Gastrocnemius medialis (tissue), 4 donors: ENCODE data around the gene MYH10. TPM values are rescaled to one million over a fixed set of nuclear protein-coding genes. Genes with fewer than 3 reads are reported as not detected.

ENCODE experiments used
- ATAC-seq, 2 donors: fragments of 150-250 bp; one replicate each; pipeline ENCODE4 v1.9.1; 2016
- DNase-seq, 2 donors: peaks; one replicate each; pipeline ENCODE4 v3.0.0-alpha.2; 2019
- H3K27ac ChIP-seq, 4 donors: fragments of 200-600 bp; sonication (generic); 1 replicate in 1 of 4; 2 replicates in 3 of 4; pipeline ENCODE4 v1.5.1; 2016 to 2018; ENCODE audit warnings: mild to moderate bottlenecking in 2 of 4, moderate library complexity in 1 of 4
- H3K27me3 ChIP-seq, 3 donors: fragments of 200-600 bp; sonication (generic) in 2 of 3; 1 replicate in 1 of 3; 2 replicates in 2 of 3; pipeline versions ENCODE4 v1.5.1 to v1.6.0; 2016 to 2019; ENCODE audit warnings: mild to moderate bottlenecking in 1 of 3, moderate library complexity in 1 of 3
- H3K36me3 ChIP-seq, 2 donors: fragments of 200-600 bp; sonication (generic) in 1 of 2; one replicate each; pipeline ENCODE4 v1.5.1; 2017 to 2018
- H3K4me1 ChIP-seq, 2 donors: fragments of 200-600 bp; sonication (generic) in 1 of 2; one replicate each; pipeline ENCODE4 v1.5.1; 2016 to 2017; ENCODE audit warnings: mild to moderate bottlenecking in 2 of 2
- H3K4me3 ChIP-seq, 4 donors: fragments of 200-600 bp; sonication (generic) in 3 of 4; 1 replicate in 1 of 4; 2 replicates in 3 of 4; pipeline ENCODE4 v1.5.1; 2016 to 2019; ENCODE audit warnings: mild to moderate bottlenecking in 2 of 4
- H3K9me3 ChIP-seq, 3 donors: fragments of 200-600 bp; sonication (generic) in 2 of 3; 1 replicate in 1 of 3; 2 replicates in 2 of 3; pipeline ENCODE4 v1.5.1; 2016 to 2019
- CTCF ChIP-seq, 5 experiments: fragments of 450-650 bp in 3 of 5; fragments of 200-600 bp in 2 of 5; sonication (generic) in 2 of 5; IDR thresholded peaks in 4 of 5; conservative IDR thresholded peaks in 1 of 5; 1 replicate in 4 of 5; 2 replicates in 1 of 5; pipeline ENCODE4 v1.5.1; 2016 to 2019; ENCODE audit warnings: antibody characterized with exemption in 5 of 5, mild to moderate bottlenecking in 3 of 5, moderate library complexity in 3 of 5
- POLR2A ChIP-seq, 2 donors: fragments of 450-650 bp; IDR thresholded peaks; one replicate each; pipeline ENCODE4 v1.6.1; 2017; ENCODE audit warnings: antibody characterized with exemption in 2 of 2, mild to moderate bottlenecking in 2 of 2, moderate library complexity in 2 of 2
- in situ Hi-C, 4 donors: fragments of 200-750 bp; cut with MboI; loops; one replicate each; pipeline versions ENCODE4 v1.15.0 to v1.8.0; 2017; ENCODE audit warnings: low sequenced_read_pairs in 4 of 4
- intact Hi-C: fragments of 100-400 bp; cut with DNase I; formaldehyde crosslinking; loops from one replicate; pipeline ENCODE4 v1.15.1; 2023; ENCODE audit warnings: low total_unique reads
- total RNA-seq, 4 donors: library from RNA; depleted of rRNA; stranded (reverse); fragments of >200 nt; gene quantifications; one replicate each; pipeline versions ENCODE4 v1.1.0 to v1.2.3, GENCODE V29; 2016

MYH10 gene
- total RNA-seq, 4 donors from 2014 or later = 2.5 to 10.6 (median 4.1) TPM

GRCh38 chr17:8472663-8473062, 157.9 kb downstream of the MYH10 start:
- no peak for ATAC-seq
- no peak overlapping the region for H3K27ac ChIP-seq

DNA sequence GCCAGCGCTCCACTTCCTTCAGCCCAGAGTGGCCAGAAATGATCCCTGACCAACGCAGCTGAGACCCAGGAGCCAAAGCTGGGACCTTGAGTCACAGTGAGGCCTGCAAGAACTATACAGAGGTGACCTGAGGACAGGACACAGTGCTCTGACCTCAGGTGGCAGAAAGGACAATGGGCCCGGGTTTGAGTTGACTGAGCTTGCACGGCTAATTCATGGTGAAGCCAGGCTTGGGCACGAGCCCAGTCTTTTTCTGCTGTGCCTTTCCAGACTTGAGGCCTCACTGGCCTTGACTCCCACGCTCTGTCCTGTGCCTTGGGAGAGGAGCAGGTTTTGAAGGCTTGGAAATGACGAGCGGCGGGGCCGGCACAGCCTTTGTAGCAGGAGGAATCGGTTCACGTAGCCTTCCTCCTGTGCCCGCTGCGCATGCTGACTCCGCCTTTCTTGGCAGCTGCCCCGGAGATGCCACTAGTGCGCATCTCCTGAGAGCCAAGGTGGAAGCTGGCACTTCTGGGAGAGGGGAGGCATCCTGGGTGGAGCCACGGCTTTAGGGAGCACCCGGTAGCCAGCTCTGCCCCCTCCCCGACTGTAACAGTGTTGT, 160.0 kb downstream of the MYH10 start:
- in situ Hi-C loops (no loop called here), intact Hi-C loops (no loop called here)
- ATAC-seq (peak; percentile 22 to 55), DNase-seq (peak in 1 of 2 donors; percentile 57)
- H3K4me1 ChIP-seq = peaks cover 21 to 30% of the 10 kb centered on the region in 2 donors
- peak overlapping the region in 1 of 4 donors; percentile 7 for H3K4me3 ChIP-seq
- no peaks in the 10 kb centered on the region for H3K9me3 ChIP-seq
- peaks cover 0 to 35% of the 10 kb centered on the region in 2 donors for H3K36me3 ChIP-seq
- TF ChIP-seq POLR2A (IDR thresholded peaks at IDR 0.05) (no peak), CTCF (IDR thresholded peaks at IDR 0.05 in 4 of 5, conservative IDR thresholded peaks at IDR 0.05 in 1 of 5) (no peak)
- H3K27ac ChIP-seq = peak overlapping the region; percentile 0 to 59 (median 31)
- H3K27me3 ChIP-seq = no peaks in the 10 kb centered on the region

More at GRCh38 chr17:8472663-8473062, 157.9 kb downstream of the MYH10 start:
- H3K4me3 ChIP-seq = no peak overlapping the region
- in situ Hi-C loops (no loop called here), intact Hi-C loops (no loop called here)
- TF ChIP-seq CTCF (IDR thresholded peaks at IDR 0.05 in 4 of 5, conservative IDR thresholded peaks at IDR 0.05 in 1 of 5) = no peak
- TF ChIP-seq POLR2A (IDR thresholded peaks at IDR 0.05) = no peak
- H3K4me1 ChIP-seq = peaks cover 19 to 24% of the 10 kb centered on the region in 2 donors
- H3K27me3 ChIP-seq = no peaks in the 10 kb centered on the region
- H3K9me3 ChIP-seq = no peaks in the 10 kb centered on the region
- H3K36me3 ChIP-seq = peaks cover 0 to 31% of the 10 kb centered on the region in 2 donors
- no peak for DNase-seq

GRCh38 chr17:8469964-8470363, 160.6 kb downstream of the MYH10 start:
- Histone ChIP-seq H3K27me3 (no peaks in the 10 kb centered on the region), H3K4me1 (peaks cover 26 to 31% of the 10 kb centered on the region in 2 donors), H3K36me3 (peaks cover 0 to 30% of the 10 kb centered on the region in 2 donors), H3K9me3 (no peaks in the 10 kb centered on the region), H3K27ac (peak overlapping the region; percentile 0 to 59 (median 31)), H3K4me3 (no peak overlapping the region)
- no peak for TF ChIP-seq CTCF (IDR thresholded peaks at IDR 0.05 in 4 of 5, conservative IDR thresholded peaks at IDR 0.05 in 1 of 5)
- no peak for TF ChIP-seq POLR2A (IDR thresholded peaks at IDR 0.05)
- intact Hi-C loops (no loop called here), in situ Hi-C loops (no loop called here)
- DNase-seq = peak in 1 of 2 donors; percentile 51
- peak; percentile 31 to 49 for ATAC-seq

DNA sequence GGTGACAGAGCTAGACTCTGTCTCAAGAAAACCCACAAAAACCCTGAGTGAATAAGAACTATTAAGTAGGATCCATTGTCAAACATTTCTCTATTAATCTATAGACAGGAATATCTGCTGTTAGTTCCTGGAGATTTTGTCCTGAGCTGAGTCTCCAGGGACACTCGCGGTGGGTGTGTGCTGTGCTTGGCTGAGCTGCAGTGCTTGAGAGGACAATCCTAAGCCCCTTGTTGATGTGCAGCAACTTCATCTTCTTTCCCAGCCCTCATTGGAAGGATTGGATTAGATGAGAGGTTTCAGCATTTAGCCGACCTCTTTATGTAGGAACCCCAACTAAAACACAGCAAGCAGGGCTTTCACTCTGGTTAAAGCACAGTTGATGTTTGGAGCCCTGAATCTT, 161.5 kb downstream of the MYH10 start:
- ATAC-seq (no peak), DNase-seq (no peak)
- H3K4me3 ChIP-seq = no peak overlapping the region
- in situ Hi-C loops = no loop called here
- H3K27ac ChIP-seq = peak overlapping the region; percentile 30 to 59 (median 36)
- no peaks in the 10 kb centered on the region for H3K9me3 ChIP-seq
- TF ChIP-seq POLR2A (IDR thresholded peaks at IDR 0.05) = no peak
- no peak for TF ChIP-seq CTCF (IDR thresholded peaks at IDR 0.05 in 4 of 5, conservative IDR thresholded peaks at IDR 0.05 in 1 of 5)
- H3K36me3 ChIP-seq = peaks cover 0 to 29% of the 10 kb centered on the region in 2 donors
- peaks cover 28 to 31% of the 10 kb centered on the region in 2 donors for H3K4me1 ChIP-seq
- H3K27me3 ChIP-seq = no peaks in the 10 kb centered on the region
- intact Hi-C loops = no loop called here
